SHP77 (cell line): ENCODE data around the gene CLDN22.
"Not testable (repeated sequence)": the region's sequence is repeated elsewhere in the genome, so short reads cannot be mapped to it uniquely, and the experiment has no call there.

Experiments used
- DNase-seq, 2 experiments: peaks; one replicate each; lab custom pipeline; 2025; lab: John Stamatoyannopoulos, UW

CLDN22 gene

DNA sequence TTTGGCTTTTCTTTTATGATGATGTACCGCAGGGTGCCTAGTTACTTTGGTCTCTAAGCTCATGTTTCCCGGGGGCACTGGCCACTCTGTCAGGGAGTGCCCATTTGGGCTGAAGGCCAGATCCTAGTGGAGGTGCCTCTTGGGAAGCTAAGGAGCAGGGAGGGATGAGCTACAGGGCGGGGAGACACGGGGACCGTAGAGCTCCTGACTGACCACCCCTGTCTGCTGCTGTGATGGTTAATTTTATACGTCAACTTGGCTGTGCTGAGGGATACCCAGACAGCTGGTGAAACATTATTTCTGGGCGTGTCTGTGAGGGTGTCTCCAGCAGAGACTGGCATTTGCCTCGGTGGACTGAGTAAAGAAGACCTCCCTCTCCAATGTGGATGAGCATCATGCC, 27.1 kb upstream of the CLDN22 start:
- no peak for DNase-seq

DNA sequence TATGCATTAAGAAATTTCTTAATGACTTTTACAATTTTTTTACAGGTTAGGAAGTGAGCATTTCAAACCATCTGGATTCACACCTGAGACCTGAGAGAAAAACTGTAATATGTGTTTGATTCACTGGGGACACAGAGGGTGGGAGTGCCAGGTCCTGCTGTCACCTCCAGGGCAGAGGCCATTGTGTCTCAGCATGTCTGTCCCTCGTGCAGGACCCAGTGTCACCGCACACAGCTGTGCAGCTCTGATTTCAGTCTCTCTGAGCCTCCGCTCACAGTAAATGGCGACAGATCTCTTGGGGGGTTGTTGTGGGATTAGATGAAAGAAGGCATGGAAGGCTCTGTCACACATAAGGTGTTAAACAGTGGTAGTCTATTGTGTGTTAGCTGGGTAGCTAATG, 25.2 kb upstream of the CLDN22 start:
- DNase-seq = no peak

DNA sequence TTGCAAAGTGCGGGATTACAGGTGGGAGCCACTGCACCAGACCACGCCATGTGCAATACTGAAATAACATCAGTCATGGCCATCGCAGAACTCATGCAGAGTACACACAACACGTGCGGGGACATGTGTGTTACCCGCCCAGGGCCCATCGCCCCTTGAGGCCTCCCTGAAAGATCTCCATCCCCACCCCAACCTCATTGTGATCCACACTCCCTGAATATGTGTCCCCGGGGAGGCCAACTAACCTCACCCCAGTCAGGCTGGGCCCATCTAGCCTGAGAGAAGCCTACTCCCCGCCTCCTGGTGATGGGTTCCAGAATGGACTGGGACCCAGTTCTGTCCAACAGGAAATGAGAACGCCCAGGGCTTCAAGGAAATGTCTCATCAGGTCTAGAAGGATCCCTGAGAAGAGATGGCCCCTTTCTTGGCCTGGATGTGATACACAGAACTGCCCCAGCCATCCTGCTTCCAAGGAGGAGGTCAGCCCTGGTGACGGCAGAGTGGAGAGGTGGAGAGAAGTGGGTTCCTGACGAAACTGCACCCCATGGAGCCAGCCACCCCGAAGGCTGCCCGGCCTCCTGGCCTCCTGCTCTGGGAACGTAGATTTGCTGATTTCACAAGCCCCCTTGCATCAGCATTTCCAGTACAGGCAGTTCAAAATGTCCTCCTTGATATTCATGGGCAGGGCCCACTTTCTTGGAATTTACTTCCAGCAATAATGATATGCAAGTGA, 24.6 kb upstream of the CLDN22 start:
- no peak for DNase-seq

DNA sequence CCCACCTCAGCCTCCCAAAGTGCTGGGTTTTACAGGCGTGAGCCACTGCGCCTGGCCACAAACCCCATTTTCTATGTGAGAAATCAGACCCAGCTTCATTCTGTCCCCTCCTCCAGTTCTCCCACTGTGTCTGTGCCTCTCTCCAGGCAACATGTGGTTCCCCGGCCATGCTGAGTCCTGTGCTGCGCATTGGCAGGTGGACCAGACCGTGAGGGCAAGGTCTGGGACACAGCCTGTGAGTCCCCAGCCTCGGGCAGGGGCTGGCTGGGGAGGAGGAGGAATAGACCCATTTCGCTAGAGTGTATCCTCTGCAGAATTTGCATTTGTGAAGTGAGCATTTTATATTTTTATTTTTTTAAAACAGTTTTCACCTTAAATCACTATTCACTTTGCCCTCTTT, 23.7 kb upstream of the CLDN22 start:
- no peak for DNase-seq

DNA sequence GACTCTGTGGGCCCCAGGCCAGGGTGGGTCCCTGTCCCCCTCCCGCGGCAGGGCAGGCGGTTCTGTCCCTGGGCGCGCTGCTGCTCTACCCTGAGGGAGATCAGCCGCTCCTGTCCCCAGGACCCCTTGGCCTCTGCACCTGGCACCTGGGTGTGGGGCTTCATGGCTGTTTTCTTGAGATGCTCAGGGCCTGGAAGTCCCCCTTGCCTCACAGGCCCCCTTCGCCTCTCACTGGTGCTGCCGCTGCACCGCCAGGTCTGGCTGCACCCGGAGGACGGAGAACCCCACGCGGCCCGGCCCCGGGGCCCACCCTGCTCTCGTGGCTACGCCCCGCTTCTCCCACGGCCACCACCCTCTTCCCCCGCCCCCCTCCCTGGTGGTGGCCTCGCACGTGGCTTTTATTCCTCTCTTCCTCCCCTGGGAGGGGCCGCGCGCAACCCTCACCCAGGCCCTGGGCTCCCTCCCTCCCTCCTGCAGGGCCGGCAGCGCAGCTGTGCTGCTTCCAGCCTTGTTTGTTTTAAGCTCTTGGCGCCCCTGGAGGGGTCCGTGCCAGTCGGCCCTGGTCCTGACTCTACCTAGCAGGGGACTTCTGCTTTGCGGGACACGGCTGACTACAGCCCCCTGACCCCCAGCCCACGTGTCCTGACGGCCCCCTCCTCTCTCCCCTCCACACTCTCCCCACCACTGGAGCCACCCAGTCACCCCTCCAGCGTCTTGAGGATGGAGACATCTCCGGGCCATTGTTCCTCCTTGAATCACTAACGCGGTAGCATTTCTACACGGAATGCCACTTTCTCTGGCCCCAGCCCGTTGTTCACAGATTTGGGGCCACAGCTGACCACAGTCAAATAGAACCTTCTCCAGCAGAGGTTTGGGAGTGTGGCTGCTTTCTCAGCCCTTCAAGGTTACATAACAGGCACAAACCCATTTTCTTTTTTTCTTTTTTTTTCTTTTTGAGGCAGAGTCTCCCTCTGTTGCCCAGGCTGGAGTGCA, 22.8 kb upstream of the CLDN22 start:
- peak in 1 of 2 experiments; percentile 32 for DNase-seq

DNA sequence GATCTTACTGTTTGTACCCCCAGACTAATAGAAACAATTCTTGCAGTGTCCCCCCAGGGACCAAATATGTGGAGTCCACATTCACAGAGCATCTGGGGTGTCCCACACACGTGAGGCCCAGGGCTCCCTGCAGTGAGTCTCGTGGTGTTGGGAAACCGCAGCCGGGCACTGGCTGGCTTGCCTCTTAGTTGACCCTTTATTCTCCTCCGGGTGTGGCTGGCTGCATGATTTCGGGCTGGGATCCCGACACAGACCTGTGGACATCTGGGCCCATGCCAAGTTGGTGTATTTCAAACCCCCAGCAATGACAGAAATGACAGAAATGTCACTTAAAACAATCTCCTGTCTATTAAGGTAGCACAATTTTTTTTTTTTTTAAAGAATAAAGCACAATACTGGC, 17.8 kb upstream of the CLDN22 start:
- DNase-seq = no peak

DNA sequence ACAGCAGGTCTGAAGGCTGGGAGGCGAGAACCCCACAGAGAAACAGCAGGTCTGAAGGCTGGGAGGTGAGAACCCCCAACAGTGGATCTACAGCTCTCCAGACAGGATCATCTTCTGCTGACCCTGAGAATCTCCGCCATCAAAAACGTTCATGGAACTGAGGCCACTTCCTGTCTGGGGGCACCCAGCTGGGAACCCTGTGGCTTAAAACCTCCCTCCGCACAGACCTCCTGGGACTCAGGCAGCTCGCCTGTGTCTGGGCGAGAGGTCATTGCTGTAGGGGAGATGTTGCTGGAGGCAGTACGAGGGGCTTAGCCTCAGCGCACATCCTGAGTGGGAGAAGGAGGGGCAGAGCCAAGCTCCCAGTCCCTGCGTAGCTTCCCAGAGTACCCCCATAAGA, 17.3 kb upstream of the CLDN22 start:
- DNase-seq = no peak

DNA sequence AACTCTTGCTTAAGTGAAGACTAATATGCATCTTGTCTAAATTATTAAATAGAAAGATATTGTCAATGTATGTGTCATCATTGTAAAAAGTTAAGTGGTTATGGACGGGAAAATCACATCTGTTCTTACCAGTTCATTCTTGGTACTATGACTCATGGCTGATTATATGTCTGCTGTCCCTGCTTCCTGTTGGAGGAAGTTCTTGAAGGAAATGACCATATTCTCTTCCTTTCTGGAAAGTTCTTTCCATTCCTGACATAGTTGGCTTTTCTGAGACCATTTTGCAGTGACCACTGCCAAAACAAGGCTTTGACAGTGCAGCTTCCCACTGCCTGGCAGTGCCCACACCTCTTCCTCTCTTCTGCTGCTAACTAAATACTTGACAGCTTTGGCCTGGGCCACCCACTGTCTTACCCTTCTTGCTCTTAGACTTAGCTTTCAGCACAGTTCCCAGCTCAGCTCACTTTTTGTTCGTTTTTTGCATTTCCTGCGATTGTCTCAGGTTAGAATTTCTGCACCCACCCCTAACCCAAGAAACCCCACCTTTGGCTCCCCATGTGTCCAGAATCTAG, 15.4 kb upstream of the CLDN22 start:
- no peak for DNase-seq

DNA sequence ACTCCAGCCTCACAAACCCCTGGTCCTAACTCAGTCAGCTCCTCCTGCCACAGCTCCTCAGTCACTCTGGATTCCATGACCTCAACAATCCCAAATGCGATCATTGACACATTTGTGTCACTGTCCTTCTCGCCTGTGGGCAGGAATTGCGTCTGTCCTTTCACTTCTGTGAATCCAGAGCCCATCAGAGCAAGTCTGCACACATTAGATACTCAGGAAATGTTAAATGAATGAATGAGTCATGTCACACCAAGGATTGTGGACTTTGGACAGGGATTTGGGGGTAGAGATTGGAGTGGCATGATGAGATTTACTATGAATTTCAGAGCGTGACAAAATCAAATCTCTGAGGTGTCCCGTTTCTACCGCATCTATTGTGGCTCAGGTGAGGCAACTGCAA, 13.9 kb upstream of the CLDN22 start:
- DNase-seq = no peak

DNA sequence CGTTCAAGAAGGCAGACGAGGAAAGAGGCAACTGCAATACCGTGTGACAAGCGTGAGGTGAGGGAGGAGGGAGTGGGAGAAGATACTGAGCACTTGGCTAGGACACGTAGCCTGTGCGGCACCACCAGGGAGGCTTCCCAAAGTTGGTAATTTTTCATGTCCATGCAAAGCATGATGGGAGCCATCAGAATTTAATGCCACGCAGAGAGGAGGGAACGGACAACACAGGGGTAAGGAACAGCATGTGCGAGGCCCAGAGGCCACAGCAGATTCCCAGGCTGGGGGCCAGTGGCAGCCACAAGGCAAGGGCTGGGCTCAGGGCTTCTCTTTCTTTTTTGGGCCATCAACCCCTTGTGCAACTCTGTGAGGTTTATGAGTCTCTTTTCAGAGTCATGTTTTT, 13.1 kb upstream of the CLDN22 start:
- no peak for DNase-seq

DNA sequence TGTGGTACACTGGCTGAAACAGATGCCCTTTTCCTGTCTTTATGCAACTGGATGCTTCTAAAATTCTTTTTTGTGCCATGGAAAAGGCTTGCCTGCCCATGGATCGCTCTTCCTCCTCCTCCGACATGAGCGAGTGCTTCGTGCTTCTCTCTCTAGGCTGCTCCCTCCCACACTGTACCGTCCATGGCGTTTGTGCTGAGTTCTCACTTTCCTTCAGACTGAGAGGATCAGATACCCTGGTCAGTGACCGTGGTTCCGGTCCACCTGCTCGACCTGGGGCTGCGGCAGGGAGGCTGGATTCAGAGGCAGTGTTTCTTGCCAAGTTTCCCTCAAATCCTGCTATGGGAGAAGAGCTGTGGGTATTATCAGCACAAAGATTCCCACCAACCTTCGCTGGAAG, 12.4 kb upstream of the CLDN22 start:
- DNase-seq = no peak

DNA sequence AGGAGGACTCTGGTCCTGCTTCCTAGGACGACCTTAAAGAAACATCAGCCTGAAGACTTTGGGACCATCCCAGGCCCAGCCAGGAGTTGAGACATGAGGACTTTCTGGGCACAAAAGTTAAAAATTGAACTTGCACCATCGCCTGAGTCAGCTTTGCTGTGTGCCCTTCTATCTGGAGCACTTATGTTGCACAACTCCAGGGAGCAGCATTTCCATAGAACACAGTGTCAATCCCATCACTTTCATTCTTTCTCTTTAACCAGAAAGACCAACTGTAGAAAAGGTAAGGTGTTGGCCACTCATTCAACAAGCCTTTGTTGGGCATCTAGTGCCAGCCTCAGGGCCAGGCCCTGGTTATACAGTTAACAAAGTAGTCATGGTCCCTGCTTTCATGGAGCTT, 10.8 kb upstream of the CLDN22 start:
- no peak for DNase-seq

DNA sequence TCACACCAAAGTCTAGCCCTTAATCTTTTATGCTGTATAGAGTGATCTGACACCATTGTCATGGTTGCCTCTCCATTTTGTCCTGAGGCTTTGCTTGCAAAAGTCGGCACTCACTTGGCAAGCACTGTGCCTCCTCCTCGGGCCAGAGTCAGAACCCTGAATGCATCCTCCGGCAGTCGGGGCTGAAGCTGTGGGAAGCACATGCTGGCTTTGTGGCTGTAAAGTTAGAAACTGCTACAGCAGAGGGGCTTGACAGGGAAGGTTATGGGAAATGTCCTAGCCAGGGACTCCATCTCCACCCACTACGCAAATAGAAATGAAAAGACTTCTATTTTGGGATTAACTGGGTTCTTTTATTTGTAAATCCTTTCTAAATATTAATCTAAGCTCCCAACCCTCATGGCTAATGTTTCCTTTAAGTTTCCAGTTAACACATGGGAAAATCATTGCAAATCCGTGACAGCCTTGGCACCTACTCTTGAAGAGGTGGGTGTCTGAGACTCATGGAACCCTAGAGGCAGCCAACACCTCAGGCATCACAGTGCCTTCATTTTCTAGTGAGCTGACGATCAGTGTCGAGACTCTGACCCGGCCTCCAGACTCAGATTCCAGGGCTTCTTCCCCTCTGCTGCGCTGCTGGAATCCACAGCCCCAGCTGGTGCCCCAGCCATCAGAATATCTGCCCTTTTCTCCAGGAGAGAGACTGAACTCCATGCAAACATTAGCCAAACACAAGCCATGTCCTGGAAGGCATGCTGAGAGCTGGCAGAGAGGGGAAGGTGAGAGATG, 10.1 kb upstream of the CLDN22 start:
- DNase-seq = no peak

DNA sequence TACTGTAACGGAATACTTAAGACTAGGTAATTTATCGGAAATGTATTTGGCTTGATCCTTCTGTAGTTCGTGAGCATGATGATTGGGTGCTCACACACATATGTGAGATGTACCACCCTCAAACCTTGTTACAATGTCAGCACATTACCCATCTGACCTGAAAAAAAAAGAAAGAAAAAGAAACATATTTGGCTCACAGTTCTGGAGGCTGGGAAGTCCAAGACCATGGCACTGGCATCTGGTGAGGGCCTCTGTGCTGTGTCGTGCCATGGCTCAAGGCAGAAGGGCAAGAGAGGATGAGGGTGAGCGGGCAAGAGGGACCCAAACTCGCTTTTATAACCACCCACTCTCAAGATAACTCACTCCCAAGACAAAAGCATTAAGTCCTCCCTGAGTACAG, 9.2 kb upstream of the CLDN22 start:
- no peak for DNase-seq

DNA sequence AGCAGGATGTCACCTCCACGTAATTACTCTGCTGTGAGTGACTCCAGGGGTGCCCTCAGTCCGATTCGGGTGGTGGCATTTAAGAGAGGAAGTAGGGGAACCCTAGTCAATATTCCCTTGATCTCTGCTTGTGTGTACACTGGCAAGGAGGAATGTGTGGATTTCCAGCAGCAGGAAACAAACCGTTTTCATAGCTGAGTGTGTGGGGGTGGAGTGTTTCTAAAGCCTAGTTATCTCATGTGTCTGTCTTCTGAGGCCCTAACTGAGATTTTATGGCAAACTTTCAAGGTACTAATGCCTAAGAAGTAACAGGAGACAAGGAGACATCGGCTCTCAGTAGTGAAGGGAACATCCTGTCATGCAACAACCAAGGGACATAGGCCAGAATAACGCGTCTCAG, 8.8 kb upstream of the CLDN22 start:
- DNase-seq = no peak

DNA sequence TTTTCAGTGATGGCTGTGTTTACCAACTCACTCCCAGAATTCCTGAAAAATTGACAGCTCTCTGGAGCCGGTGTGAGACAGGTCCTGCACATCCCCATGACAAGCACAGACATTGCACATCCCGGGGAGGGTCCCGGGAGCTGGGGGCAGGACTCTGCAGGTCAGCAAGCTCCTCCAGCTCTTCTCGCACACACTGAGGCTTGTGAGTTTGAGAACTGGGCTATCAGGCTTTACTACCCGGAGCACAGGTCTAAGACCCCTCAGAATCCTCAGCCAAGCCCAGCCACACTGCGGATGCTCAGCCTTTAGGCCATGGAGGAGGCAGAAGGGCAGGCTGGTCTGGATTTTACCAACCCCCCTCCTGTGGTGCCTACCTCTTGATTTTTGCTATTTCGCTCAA, 7.8 kb upstream of the CLDN22 start:
- no peak for DNase-seq

DNA sequence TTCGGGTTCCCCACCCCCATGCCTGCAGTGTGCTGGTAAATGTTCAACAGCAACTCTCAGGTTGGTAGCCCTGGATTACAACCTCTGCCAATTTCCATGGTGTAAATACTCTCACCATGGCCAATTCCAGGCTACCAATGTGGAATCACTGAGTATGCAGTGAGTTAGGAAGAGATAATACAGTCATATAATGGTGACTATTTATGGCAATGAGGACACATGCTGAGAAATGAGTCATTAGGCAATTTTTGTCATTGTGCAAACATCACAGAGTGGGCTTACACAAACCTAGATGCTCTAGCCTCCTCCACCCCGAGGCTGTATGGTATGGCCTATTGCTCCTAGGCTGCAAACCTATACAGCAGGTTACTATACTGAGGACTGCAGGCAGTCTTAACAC, 6.8 kb upstream of the CLDN22 start:
- no peak for DNase-seq

DNA sequence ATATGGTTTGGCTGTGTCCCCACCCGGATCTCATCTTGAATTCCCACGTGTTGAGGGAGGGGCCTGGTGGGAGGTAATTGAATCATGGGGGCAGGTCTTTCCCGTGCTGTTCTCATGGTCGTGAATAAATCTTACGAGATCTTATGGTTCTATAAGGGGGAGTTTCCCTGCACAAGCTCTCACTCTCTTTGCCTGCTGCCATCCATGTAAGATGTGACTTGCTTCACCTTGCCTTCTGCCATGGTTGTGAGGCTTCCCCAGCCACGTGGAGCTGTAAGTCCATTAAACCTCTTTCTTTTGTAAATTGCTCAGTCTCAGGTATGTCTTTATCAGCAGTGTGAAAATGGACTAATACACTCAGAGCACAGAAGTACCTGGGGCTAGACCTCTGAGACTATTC, 6.3 kb upstream of the CLDN22 start:
- not testable (repeated sequence) for DNase-seq

DNA sequence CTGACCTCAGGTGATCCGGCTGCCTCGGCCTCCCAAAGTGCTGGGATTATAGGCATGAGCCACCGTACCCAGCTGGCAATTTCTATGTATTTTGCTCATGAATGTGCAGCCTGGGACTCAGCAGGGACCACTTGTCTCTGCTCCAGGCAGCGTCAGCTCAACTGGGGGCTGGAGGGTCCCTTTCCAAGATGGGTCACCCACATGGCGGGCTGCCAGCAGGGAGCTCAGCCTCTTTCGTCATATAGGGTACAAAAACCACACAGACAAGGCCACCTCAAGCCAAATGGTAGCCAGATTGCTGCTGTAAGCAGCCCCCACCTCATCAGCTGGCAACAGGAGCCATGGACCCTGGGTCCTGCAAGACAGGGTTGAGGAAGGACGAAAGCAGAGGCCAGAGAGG, 4.5 kb upstream of the CLDN22 start:
- DNase-seq = no peak

DNA sequence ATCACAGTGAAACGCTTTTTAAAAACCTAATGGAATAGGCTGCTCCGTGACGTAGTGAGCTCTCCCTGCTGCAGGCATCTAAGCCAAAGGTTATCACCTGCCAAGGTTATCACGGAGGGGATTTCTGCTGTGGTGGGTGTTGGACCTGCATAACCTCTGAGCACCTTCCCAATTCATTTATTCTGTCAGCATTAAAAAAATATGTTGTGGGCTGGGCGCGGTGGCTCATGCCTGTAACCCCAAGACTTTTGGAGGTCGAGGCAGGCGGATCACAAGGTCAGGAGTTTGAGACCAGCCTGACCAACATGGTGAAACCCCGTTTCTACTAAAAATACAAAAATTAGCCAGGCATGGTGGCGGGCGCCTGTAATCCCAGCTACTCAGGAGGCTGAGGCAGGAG, 4.0 kb upstream of the CLDN22 start:
- not testable (repeated sequence) for DNase-seq

DNA sequence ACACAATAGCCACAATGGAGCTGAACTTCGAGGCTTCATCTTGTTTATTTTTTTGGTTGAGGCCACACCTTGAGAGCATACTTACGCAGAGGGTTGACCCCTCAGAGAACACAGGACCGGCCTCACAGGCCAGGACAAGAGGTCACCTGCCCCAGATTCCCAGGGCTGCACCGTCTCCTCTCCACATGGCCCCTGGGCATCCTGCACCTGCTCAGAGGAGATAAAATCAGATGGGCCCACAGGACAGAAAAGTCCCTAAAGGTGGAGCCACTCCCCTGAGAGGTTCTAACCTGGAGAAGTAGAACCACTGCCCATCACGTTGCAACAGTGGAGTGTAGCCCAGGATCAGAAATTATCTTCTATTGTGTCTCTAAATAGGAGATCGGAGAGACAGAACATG, 3.2 kb upstream of the CLDN22 start:
- no peak for DNase-seq

DNA sequence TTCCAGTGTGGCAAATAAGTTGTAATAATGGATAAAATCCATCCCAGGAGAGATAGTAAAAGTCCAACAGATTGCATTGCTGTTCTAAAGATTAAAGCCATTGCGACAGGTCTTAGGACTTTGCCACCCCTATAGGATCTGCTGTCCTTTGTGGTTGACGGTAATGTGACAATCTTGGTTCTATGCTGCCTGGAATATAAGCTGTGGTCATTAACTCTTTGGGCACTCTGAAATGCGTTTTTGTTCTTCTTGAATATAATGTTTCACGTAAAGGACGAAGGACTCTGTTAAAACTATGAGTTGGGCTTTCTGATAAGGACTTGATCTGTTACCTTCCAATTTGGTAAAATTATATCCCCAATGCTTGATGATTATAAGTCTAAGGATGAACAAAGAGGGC, 2.2 kb upstream of the CLDN22 start, which contains the start of gene CLDN24:
Gene CLDN24, minus strand, starts transcription at position 101 of the 400 bp plus-strand sequence. Its CDS starts 0 bp downstream, at position 101.
- no peak for DNase-seq
